ENCODE measurements around the gene IFITM1. TPM values are rescaled to one million over a fixed set of nuclear protein-coding genes. Genes with fewer than 3 reads are reported as not detected.
A peak's percentile ranks its signal among the peaks of the same experiment; 100 is the strongest.
"Not testable (repeated sequence)": the region's sequence is repeated elsewhere in the genome, so short reads cannot be mapped to it uniquely, and the experiment has no call there.

IFITM1 gene
- total and polyA plus RNA-seq, 7 donors: 41.2 to 580 (median 91.5) TPM

GRCh38 chr11:283405-284104, 30.3 kb upstream of the IFITM1 start:
- Histone ChIP-seq H3K27ac (no peak overlapping the region), H3K27me3 (peaks cover 43 to 90% (median 65%) of the 10 kb centered on the region in 3 donors), H3K9me3 (no peaks in the 10 kb centered on the region), H3K4me1 (peaks cover 0 to 40% (median 33%) of the 10 kb centered on the region in 4 donors), H3K4me3 (no peak overlapping the region), H3K36me3 (no peaks in the 10 kb centered on the region)
- TF ChIP-seq POLR2A (IDR thresholded peaks at IDR 0.05): no peak
- no peak for TF ChIP-seq CTCF (IDR thresholded peaks at IDR 0.05)
- no peak for TF ChIP-seq POLR2AphosphoS5 (IDR thresholded peaks at IDR 0.05)
- TF ChIP-seq EP300 (IDR thresholded peaks at IDR 0.05): no peak
- intact Hi-C loops (cut with DNase I): no loop called here
- WGBS, 2 donors: 87 to 88% methylated on average over 23 of the region's 23 CpGs
- DNase-seq: no peak

- Histone ChIP-seq H3K27me3 (peaks cover 34 to 83% (median 57%) of the 10 kb centered on the region in 3 donors), H3K4me1 (peaks cover 0 to 36% (median 31%) of the 10 kb centered on the region in 4 donors), H3K36me3 (no peaks in the 10 kb centered on the region), H3K27ac (no peak overlapping the region), H3K9me3 (no peaks in the 10 kb centered on the region), H3K4me3 (no peak overlapping the region)
- no peak for TF ChIP-seq POLR2A (IDR thresholded peaks at IDR 0.05)
- no peak for TF ChIP-seq CTCF (IDR thresholded peaks at IDR 0.05)
- no peak for TF ChIP-seq POLR2AphosphoS5 (IDR thresholded peaks at IDR 0.05)
- no peak for TF ChIP-seq EP300 (IDR thresholded peaks at IDR 0.05)
- 89 to 90% methylated on average over 24 of the region's 24 CpGs for WGBS, 2 donors
- intact Hi-C loops (cut with DNase I): loop anchor here (5.0 kb wide), 3 partner anchors 32 to 168 kb away; partner anchors contain the start of gene PTDSS2
- peak; percentile 57 for DNase-seq
Measured at GRCh38 chr11:284105-285020, 29.5 kb upstream of the IFITM1 start.

- no peaks in the 10 kb centered on the region for H3K9me3 ChIP-seq
- no peak overlapping the region for H3K4me3 ChIP-seq
- 86 to 88% methylated on average over 29 of the region's 29 CpGs for WGBS, 2 donors
- intact Hi-C loops (cut with DNase I): loop anchor here (5.0 kb wide), 3 partner anchors 33 to 167 kb away; partner anchors contain the start of gene PTDSS2
- H3K36me3 ChIP-seq: no peaks in the 10 kb centered on the region
- TF ChIP-seq POLR2AphosphoS5 (IDR thresholded peaks at IDR 0.05): no peak
- no peak for TF ChIP-seq CTCF (IDR thresholded peaks at IDR 0.05)
- no peak for TF ChIP-seq POLR2A (IDR thresholded peaks at IDR 0.05)
- TF ChIP-seq EP300 (IDR thresholded peaks at IDR 0.05): no peak
- peaks cover 0 to 35% (median 29%) of the 10 kb centered on the region in 4 donors for H3K4me1 ChIP-seq
- H3K27me3 ChIP-seq: peaks cover 26 to 74% (median 48%) of the 10 kb centered on the region in 3 donors
- no peak overlapping the region for H3K27ac ChIP-seq
- peak; percentile 53 for DNase-seq
Measured at GRCh38 chr11:285021-285893, 28.6 kb upstream of the IFITM1 start.

GRCh38 chr11:285894-286220, 28.0 kb upstream of the IFITM1 start:
- Histone ChIP-seq H3K4me3 (no peak overlapping the region), H3K9me3 (no peaks in the 10 kb centered on the region), H3K4me1 (peaks cover 0 to 30% (median 23%) of the 10 kb centered on the region in 4 donors), H3K27me3 (peaks cover 20 to 68% (median 42%) of the 10 kb centered on the region in 3 donors), H3K36me3 (no peaks in the 10 kb centered on the region), H3K27ac (no peak overlapping the region)
- WGBS, 2 donors: 84 to 90% methylated on average over 8 of the region's 8 CpGs
- peak; percentile 40 for DNase-seq
- no peak for TF ChIP-seq POLR2A (IDR thresholded peaks at IDR 0.05)
- TF ChIP-seq EP300 (IDR thresholded peaks at IDR 0.05): no peak
- TF ChIP-seq CTCF (IDR thresholded peaks at IDR 0.05): no peak
- no peak for TF ChIP-seq POLR2AphosphoS5 (IDR thresholded peaks at IDR 0.05)
- intact Hi-C loops (cut with DNase I): loop anchor here (5.0 kb wide), 3 partner anchors 34 to 166 kb away; partner anchors contain the start of gene PTDSS2

GRCh38 chr11:286977-287820, 26.6 kb upstream of the IFITM1 start:
- H3K4me3 ChIP-seq: not testable (repeated sequence)

More at GRCh38 chr11:286977-287820, 26.6 kb upstream of the IFITM1 start:
- WGBS, 2 donors: 30 to 68% methylated on average over 27 of the region's 27 CpGs
- H3K9me3 ChIP-seq, H3K36me3 ChIP-seq, H3K27ac ChIP-seq: not testable (repeated sequence)
- H3K27me3 ChIP-seq: peaks cover 6 to 55% (median 29%) of the 10 kb centered on the region in 3 donors
- peaks cover 0 to 21% (median 17%) of the 10 kb centered on the region in 4 donors for H3K4me1 ChIP-seq
- intact Hi-C loops (cut with DNase I): loop anchor here (5.0 kb wide), 3 partner anchors 35 to 165 kb away; partner anchors contain the start of gene PTDSS2
- DNase-seq: peak; percentile 63
